Keratinocyte (primary cell): ENCODE data around the gene CDC20B.

ENCODE experiments used
- EZH2 ChIP-seq: IDR thresholded peaks from one replicate; pipeline ENCODE4 v1.6.1; 2012; ENCODE audit warnings: inconsistent platforms, mild to moderate bottlenecking, low read length, moderate library complexity
- TF ChIP-seq, protein P1 (sequence below), 3 experiments: IDR thresholded peaks in 1 of 3; conservative IDR thresholded peaks in 1 of 3; optimal IDR thresholded peaks in 1 of 3; 2 replicates in 2 of 3; 3 replicates in 1 of 3; pipeline versions ENCODE3 to v1.5.1; 2011; ENCODE audit warnings: low read length in 3 of 3, mild to moderate bottlenecking in 3 of 3, moderate library complexity in 2 of 3, control low read depth in 1 of 3, inconsistent platforms in 1 of 3; ENCODE audit not compliant: insufficient read depth in 2 of 3; ENCODE audit errors: extremely low read depth in 1 of 3

GRCh38 chr5:55191165-55191564 lies 18.2 kb upstream of the CDC20B start:
- TF ChIP-seq, protein P1, sequence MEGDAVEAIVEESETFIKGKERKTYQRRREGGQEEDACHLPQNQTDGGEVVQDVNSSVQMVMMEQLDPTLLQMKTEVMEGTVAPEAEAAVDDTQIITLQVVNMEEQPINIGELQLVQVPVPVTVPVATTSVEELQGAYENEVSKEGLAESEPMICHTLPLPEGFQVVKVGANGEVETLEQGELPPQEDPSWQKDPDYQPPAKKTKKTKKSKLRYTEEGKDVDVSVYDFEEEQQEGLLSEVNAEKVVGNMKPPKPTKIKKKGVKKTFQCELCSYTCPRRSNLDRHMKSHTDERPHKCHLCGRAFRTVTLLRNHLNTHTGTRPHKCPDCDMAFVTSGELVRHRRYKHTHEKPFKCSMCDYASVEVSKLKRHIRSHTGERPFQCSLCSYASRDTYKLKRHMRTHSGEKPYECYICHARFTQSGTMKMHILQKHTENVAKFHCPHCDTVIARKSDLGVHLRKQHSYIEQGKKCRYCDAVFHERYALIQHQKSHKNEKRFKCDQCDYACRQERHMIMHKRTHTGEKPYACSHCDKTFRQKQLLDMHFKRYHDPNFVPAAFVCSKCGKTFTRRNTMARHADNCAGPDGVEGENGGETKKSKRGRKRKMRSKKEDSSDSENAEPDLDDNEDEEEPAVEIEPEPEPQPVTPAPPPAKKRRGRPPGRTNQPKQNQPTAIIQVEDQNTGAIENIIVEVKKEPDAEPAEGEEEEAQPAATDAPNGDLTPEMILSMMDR (optimal IDR thresholded peaks at IDR 0.05 in 1 of 3, IDR thresholded peaks at IDR 0.05 in 1 of 3, conservative IDR thresholded peaks at IDR 0.05 in 1 of 3; ENCODE audit: extremely low read depth in 1 of 3, insufficient read depth in 2 of 3, low read length in 3 of 3) = no peak
- TF ChIP-seq EZH2 = no peak
